ENCODE results near the gene SPTBN2. TPM values are rescaled to one million over a fixed set of nuclear protein-coding genes. Genes with fewer than 3 reads are reported as not detected.

The SPTBN2 gene
- total and polyA plus RNA-seq, 2 donors from 2014 or later = 64.9 to 69.8 TPM

- Histone ChIP-seq H3K27me3 (ENCODE audit: control insufficient read depth, insufficient read depth, low read length) (no peaks in the 10 kb centered on the region), H3K36me3 (ENCODE audit: control insufficient read depth in 2 of 3, insufficient read depth in 3 of 3, low read length in 3 of 3) (peaks cover 7 to 29% (median 23%) of the 10 kb centered on the region in 3 donors), H3K4me3 (ENCODE audit: low read length in 3 of 3) (no peak overlapping the region), H3K4me1 (ENCODE audit: control insufficient read depth in 2 of 3, insufficient read depth in 2 of 3, low read depth in 1 of 3, low read length in 3 of 3) (peaks cover 0 to 8% (median 5%) of the 10 kb centered on the region in 3 donors), H3K27ac (ENCODE audit: low read depth in 2 of 2, low read length in 2 of 2) (no peak overlapping the region), H3K9ac (ENCODE audit: low read length in 3 of 3) (no peak overlapping the region), H3K9me3 (ENCODE audit: control insufficient read depth in 2 of 3, insufficient read depth in 1 of 3, low read length in 3 of 3) (no peaks in the 10 kb centered on the region)
- intact Hi-C loops (cut with DNase I) = no loop called here
- DNase-seq (no peak), FAIRE-seq (no peak)
- TF ChIP-seq CTCF (IDR thresholded peaks at IDR 0.05; ENCODE audit: borderline replicate concordance, extremely low read depth, insufficient read depth) = no peak
Observed at GRCh38 chr11:66649903-66650302, 79.1 kb downstream of the SPTBN2 start.

GRCh38 chr11:66646828-66647227 lies 82.2 kb downstream of the SPTBN2 start:
- no peak overlapping the region for H3K9ac ChIP-seq (ENCODE audit: low read length in 3 of 3)
- peaks cover 0 to 35% (median 27%) of the 10 kb centered on the region in 3 donors for H3K4me1 ChIP-seq (ENCODE audit: control insufficient read depth in 2 of 3, insufficient read depth in 2 of 3, low read depth in 1 of 3, low read length in 3 of 3)
- FAIRE-seq (no peak), DNase-seq (no peak)
- H3K27ac ChIP-seq (ENCODE audit: low read depth in 2 of 2, low read length in 2 of 2) = no peak overlapping the region
- H3K36me3 ChIP-seq (ENCODE audit: control insufficient read depth in 2 of 3, insufficient read depth in 3 of 3, low read length in 3 of 3) = peaks cover 7 to 48% (median 22%) of the 10 kb centered on the region in 3 donors
- no peak for TF ChIP-seq CTCF (IDR thresholded peaks at IDR 0.05; ENCODE audit: borderline replicate concordance, extremely low read depth, insufficient read depth)
- no peaks in the 10 kb centered on the region for H3K9me3 ChIP-seq (ENCODE audit: control insufficient read depth in 2 of 3, insufficient read depth in 1 of 3, low read length in 3 of 3)
- no peak overlapping the region for H3K4me3 ChIP-seq (ENCODE audit: low read length in 3 of 3)
- H3K27me3 ChIP-seq (ENCODE audit: control insufficient read depth, insufficient read depth, low read length) = no peaks in the 10 kb centered on the region
- intact Hi-C loops (cut with DNase I) = no loop called here

GRCh38 chr11:66643745-66644437 lies 85.1 kb downstream of the SPTBN2 start:
- H3K4me1 ChIP-seq (ENCODE audit: control insufficient read depth in 2 of 3, insufficient read depth in 2 of 3, low read depth in 1 of 3, low read length in 3 of 3) = peaks cover 5 to 53% (median 39%) of the 10 kb centered on the region in 3 donors
- no peak for FAIRE-seq
- no peak for TF ChIP-seq CTCF (IDR thresholded peaks at IDR 0.05; ENCODE audit: borderline replicate concordance, extremely low read depth, insufficient read depth)
- intact Hi-C loops (cut with DNase I) = no loop called here
- H3K9ac ChIP-seq (ENCODE audit: low read length in 3 of 3) = no peak overlapping the region
- H3K9me3 ChIP-seq (ENCODE audit: control insufficient read depth in 2 of 3, insufficient read depth in 1 of 3, low read length in 3 of 3) = no peaks in the 10 kb centered on the region
- peak in 1 of 5 donors; percentile 28 for DNase-seq
- H3K36me3 ChIP-seq (ENCODE audit: control insufficient read depth in 2 of 3, insufficient read depth in 3 of 3, low read length in 3 of 3) = peaks cover 12 to 53% (median 26%) of the 10 kb centered on the region in 3 donors
- peak overlapping the region in 2 of 3 donors; percentile 13 to 89 for H3K4me3 ChIP-seq (ENCODE audit: low read length in 3 of 3)
- H3K27ac ChIP-seq (ENCODE audit: low read depth in 2 of 2, low read length in 2 of 2) = no peak overlapping the region
- H3K27me3 ChIP-seq (ENCODE audit: control insufficient read depth, insufficient read depth, low read length) = no peaks in the 10 kb centered on the region
